EH (cell line): ENCODE data around the gene PDGFRB.

ENCODE experiments used
- DNase-seq: peaks from one replicate; pipeline ENCODE4 v3.0.0-alpha.2; 2015; ENCODE audit warnings: low read depth

PDGFRB gene

GRCh38 chr5:150082374-150082773 lies 73.3 kb downstream of the PDGFRB start:
- DNase-seq = no peak

GRCh38 chr5:150081541-150082283 lies 73.9 kb downstream of the PDGFRB start:
- peak; percentile 19 for DNase-seq

GRCh38 chr5:150080696-150081435 lies 74.8 kb downstream of the PDGFRB start:
- no peak for DNase-seq

DNA sequence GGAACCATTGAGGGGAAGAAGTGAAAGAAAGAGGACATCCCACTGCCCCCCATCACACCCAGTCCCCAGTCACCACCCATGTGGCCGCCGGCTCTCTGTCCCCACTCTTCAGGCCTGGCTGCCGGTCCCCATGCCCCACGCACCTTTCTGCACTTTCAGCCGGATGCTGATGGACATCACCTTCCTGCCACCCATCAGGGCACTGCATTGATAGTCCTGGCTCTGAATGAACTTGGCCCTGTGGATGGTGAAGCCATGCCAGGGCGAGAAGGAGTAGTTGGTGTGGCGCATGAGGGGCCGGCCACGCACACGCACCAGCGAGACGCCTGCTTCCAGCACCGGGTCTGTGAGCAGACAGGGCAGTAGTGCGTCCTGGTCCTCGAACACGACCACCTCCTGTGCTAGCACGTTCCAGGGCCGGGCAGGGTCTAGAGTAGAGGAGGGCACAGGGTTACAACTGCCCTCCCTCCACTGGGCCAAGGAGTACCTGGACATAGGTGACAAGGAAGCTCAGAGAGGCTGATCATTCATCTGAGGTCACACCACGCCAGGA lies 75.7 kb downstream of the PDGFRB start:
- DNase-seq = no peak

DNA sequence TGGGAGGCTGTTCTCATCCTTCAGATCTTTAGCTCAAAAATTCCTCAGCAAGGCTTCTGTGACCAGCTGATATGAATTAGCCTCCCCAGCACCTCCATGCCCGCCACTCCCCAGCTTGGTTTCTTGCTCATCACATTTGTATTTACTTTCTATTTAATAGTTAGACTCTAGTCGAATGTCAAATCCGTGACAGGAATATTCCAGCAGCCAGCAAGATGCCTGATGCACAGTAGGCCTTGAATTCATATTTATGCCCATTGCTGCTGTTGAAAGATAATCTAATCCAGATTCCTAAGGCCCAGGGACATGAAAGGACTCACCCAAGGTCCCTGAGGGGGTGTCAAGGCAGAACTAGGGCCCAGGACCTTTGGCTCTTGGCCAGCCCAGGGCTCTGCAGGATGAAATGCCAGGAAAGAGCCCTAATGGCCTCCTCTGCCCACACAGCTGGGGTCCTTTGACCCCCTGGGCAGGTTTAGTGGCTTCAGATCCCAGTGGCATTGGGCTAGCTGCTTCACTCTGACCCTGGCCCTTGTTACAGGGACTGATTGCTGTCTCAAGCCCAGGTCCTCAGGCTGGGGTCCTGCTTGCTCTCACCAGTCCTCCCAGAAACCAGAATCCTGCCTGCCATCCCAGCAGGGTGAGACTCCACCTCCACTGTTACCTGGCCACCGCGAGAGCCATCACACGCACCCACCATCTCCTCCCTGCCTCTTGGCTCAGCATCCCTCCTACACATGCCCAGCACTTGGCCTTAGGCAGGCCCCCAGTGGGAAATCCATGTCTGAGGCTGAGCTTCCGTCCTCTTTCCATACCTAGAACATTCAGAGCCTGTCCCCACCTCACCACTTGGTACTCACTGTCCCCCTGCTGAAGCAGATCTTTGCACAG lies 76.6 kb downstream of the PDGFRB start:
- peak; percentile 25 for DNase-seq

DNA sequence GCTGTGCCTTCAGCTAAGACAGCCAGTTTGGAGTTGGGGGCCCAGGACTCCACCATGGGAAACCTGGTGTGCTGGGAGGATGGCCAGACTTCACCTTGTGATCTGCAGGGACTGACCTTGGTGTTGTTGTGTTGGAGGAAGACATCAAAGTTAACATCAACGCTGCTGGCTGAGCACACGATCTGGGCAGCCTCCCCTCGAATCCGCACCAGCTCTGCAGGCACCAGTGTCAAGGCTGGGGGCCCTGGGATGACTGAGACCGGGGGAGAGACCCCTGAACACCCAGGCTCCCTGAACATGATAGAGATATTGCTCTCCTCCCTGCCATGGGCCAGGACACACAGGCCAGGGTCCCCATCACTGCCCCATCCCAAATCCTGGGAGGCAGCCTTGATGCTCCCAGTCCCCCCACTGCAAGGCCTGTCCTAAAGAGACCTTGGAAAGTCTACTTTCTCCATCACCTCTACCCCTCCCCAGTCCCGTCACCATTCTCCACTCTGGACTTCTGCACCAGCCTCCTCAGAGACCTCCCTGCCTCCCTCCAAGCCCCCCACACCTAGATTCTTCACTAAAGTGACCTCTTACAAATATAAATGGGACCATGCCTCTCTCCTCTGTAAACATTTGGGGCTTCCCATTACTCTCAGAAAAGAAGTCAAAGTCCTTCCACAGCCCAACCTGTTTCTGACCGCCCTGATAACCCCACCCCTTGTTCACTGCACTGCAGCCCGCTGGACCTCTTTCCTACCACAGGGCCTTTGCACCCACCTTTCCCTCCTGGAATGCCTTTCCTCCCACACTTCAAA lies 77.4 kb downstream of the PDGFRB start:
- DNase-seq = no peak

- no peak for DNase-seq
These were observed 78.6 kb downstream of the PDGFRB start for GRCh38 chr5:150077060-150077459.

DNA sequence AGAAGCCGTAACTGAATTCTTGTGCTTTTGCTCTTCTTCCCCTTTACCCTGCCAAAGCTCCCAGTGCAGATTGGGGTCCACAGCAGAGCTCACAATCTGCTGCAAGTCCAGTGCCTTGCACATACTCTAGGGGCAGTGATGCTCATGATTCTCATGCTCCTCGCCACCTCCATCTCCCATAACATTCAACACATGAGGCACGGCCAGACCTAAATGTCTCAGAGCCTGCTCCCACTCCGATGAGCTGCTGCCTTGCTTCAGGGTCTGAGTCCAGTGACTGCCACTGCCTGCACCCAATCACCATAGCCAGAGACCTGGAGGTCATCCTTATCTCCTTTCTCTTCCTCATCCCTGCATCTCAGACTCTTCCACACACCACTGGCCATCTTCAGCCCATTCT lies 79.8 kb downstream of the PDGFRB start:
- no peak for DNase-seq

GRCh38 chr5:150075233-150075632 lies 80.4 kb downstream of the PDGFRB start:
- DNase-seq = no peak

GRCh38 chr5:150073677-150074076 lies 82.0 kb downstream of the PDGFRB start:
- no peak for DNase-seq

GRCh38 chr5:150073086-150073625 lies 82.5 kb downstream of the PDGFRB start:
- DNase-seq = no peak

DNA sequence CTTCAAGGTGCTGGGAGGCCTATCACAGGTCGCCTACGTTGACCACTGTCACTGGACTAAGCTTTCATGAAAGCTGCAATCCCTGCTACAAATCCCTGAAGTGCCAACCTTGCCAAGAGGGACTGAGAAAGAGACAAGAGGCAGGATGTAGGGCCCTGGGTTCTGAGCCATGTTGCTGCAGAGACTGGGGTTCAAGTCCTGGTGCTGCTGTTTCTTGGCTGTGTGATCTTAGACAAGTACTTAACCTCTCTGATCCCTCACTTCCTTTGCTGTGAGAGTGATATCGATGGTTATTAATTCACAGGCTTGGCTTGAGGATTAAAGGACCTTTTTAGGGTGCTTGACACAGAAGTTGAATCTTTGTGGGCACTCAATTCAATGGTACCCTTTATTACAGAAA lies 84.8 kb downstream of the PDGFRB start:
- no peak for DNase-seq

DNA sequence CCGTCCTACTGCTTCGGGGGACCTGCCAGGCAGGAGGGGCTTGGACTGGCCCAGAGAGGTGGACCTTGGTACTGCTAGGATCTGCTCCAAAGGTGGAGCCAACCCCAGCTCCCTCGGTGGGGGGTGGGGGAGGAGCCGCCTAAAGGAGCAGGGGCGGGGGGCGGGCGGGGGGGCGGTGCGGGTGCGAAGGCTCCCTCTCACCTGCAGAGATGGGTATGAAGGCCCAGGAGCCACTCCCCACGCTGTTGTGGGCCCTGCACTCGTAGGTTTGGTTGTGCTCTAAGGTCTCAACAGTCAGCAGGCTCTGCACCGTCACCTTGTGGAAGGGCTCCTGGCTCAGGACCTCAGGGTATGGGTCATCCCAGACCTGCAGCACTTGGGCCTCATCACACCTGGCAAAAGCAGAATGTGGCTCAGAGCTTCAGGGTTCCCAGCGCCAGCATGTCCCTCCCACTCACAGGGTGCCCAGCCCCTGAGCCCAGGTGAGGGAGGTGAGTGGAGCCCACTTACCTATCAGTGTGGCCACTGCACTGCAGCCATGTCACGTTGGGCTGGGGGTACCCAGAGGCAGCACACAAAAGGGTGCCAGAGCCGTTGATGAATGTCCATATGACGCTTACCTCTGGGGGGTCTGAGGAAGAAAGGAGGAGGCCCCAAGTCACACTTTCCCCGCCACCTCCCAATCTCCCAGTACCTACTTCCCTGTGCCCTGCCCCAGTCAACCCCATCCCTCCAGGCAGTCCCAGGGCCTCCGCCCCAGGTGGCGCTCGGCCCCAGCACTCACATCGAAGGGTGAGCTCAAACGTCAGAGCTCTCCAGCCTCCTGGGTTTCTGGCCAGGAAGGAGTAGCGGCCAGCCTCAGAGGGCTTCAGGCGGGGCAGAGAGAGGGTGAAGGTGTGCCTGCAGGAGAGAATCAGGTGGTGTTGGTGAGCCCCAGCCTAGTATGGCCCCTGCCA lies 85.7 kb downstream of the PDGFRB start:
- no peak for DNase-seq

DNA sequence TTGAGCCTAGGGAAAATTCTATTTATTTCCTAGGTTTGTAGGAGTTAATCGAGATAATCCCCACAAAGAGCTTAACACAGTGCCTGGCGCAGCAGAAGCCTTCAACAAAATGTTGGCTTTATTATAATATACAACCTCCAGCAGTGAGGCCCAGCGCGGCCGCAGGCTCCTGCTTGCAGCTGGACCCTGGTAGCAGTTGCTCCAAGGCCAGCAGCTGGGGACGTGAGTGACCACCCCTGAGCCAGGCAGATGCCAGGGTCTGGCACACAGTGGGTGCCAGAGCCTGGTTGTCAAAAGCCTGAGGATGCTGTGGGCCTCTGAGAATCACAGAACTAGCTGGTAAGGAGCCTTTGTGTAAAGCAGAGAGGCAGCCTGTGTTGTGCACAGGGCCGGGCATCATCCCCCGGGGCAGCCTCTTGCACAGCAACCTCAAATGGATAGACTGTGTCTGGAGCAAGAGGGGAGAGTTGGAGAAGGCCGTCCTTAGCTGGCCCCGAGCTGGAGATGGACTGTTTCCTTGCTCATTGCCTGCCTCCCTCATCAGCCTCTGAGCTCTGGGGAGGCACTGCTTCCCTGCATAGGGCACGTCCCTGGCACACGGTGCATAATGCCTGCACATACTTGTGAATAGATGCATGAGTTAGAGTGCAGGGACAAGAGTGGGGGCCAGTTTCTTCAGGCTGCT lies 86.5 kb downstream of the PDGFRB start:
- DNase-seq = no peak

DNA sequence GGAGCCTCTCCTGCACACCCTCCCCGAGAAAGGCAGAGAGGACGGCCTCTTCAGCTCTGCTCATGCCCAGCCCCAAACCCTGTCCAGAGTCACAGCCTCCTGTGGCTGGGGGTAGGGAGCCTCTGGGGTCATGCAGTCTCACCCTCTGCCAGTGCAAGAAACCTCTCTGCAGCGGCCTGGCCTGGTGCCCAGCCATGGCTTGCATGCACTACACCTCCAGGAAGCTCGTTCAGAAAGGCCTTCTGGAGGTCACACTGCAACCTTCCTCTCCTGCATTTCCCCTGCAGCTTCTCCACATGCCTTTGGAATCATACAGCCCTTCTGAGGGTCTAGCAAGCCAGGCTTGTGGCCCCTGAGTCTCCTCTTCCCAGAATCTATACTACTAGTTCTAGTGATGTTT lies 87.2 kb downstream of the PDGFRB start:
- peak; percentile 45 for DNase-seq

GRCh38 chr5:150068071-150068470 lies 87.6 kb downstream of the PDGFRB start:
- no peak for DNase-seq

GRCh38 chr5:150067405-150067960 lies 88.2 kb downstream of the PDGFRB start:
- no peak for DNase-seq

GRCh38 chr5:150066901-150067396 lies 88.7 kb downstream of the PDGFRB start:
- peak; percentile 82 for DNase-seq

DNA sequence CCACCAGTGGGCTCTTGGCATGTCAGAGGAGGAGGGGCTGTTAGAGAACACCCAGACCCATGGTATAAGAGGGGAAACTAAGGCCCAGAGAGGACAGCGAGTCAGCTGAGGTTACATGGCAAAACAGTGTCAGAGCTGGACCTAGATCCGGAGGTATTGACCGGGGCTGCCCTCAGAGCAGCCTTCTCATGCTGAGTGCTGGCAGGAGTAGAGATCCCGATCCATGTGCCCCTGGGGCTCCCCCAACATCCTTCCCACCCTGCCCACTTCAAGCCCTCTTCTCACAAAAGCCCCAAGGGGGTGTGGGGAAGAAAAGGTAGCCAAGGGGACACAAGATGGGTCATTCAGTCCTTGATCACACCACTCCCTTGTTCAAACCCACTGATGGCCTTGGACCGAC lies 89.2 kb downstream of the PDGFRB start:
- no peak for DNase-seq
